LNCAP (cell line): Measurements from ENCODE around the gene BIK.

Source experiments
- TF ChIP-seq, protein P1 (sequence below): fragments of 450-650 bp; IDR thresholded peaks from 2 replicates; pipeline ENCODE4 v1.5.1; 2017; ENCODE audit warnings: mild to moderate bottlenecking

BIK gene

GRCh38 chr22:43134553-43134952 is 24.0 kb downstream of the BIK start:
- TF ChIP-seq, protein P1, sequence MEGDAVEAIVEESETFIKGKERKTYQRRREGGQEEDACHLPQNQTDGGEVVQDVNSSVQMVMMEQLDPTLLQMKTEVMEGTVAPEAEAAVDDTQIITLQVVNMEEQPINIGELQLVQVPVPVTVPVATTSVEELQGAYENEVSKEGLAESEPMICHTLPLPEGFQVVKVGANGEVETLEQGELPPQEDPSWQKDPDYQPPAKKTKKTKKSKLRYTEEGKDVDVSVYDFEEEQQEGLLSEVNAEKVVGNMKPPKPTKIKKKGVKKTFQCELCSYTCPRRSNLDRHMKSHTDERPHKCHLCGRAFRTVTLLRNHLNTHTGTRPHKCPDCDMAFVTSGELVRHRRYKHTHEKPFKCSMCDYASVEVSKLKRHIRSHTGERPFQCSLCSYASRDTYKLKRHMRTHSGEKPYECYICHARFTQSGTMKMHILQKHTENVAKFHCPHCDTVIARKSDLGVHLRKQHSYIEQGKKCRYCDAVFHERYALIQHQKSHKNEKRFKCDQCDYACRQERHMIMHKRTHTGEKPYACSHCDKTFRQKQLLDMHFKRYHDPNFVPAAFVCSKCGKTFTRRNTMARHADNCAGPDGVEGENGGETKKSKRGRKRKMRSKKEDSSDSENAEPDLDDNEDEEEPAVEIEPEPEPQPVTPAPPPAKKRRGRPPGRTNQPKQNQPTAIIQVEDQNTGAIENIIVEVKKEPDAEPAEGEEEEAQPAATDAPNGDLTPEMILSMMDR, result no peak

GRCh38 chr22:43135565-43135964 is 25.0 kb downstream of the BIK start:
- TF ChIP-seq, protein P1, result no peak

GRCh38 chr22:43136255-43136654 is 25.7 kb downstream of the BIK start:
- TF ChIP-seq, protein P1, result peak; percentile 63

DNA sequence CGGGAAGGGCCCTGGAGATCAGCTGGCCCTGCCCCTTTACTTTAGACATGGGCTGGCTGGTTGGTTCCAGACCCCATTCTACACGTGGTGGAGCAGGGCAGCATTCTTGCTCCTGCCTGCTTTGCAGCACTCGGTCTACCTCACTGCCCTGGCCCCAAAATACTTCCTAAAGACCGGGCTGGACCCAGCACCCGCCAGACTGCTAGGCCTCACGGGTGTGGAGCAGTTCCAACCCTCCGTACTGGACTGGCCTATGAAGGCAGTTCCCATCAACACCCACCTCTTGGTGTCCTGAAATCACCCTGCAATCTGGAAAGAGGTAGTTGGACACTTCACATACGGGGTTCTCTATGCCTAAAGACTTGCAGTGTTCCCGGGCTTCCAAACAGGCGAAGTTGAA is 26.3 kb downstream of the BIK start:
- TF ChIP-seq, protein P1, result no peak

GRCh38 chr22:43142880-43143562 is 32.5 kb downstream of the BIK start, which contains the start of gene MCAT:
TSS of gene MCAT (minus strand) at chr22:43143398. CDS start at chr22:43143348, 50 bp downstream.
- TF ChIP-seq, protein P1, result no peak

DNA sequence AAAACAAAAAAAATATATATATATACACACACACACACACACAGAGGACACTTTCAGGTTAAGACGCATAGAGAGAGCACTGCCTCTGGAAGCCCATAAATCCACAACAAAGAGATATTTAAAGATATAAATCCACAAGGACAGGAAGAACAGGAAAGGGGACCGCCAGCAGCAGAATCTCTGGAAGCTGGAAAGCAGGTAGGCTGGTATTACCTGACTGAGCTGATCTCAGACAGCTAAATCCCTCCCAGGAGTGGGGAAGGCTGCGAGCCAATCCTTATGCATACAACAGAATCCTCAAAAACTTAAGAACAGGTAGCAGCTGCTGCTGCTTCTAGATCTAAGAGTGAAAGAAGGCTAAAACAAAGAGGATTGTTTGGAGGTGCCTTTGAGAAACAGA is 34.4 kb downstream of the BIK start:
- TF ChIP-seq, protein P1, result no peak

DNA sequence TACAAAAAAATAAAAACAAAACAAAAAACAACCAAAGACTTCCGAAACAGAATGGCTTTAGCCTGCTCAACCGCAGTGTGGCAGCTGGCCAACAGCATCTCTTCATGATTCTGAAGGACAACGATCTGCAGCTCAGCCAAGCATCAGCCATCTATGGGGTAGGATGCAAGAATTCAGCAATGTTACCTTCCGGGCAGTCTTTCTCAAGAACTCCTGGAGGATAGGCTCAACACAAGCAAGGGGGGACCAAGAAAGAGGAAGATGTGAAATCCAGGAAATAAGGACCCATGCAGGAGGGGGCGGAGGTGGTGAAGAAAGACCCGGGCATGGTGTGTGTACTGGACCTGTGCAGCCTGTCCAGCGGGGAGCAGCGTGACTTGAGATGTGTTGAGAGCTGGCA is 37.3 kb downstream of the BIK start:
- TF ChIP-seq, protein P1, result no peak

GRCh38 chr22:43148581-43148980 is 38.0 kb downstream of the BIK start:
- TF ChIP-seq, protein P1, result no peak
